Fibroblast of villous mesenchyme (primary cell): ENCODE results near the gene KRT38. TPM values are rescaled to one million over a fixed set of nuclear protein-coding genes. Genes with fewer than 3 reads are reported as not detected.

Experiments
- small RNA-seq: library from RNA; depleted of rRNA; stranded (forward); fragments of <200 nt; gene quantifications from one replicate; pipeline ENCODE3, GENCODE V24; 2012
- total RNA-seq: library from RNA; depleted of rRNA; stranded (reverse); fragments of >200 nt; gene quantifications from 2 replicates; pipeline ENCODE4 v1.2.3, GENCODE V29; 2012

KRT38 gene
- total RNA-seq, 1 donor: under 0.01 TPM

Small RNAs within 50 kb of the gene (small RNA-seq; reads per million reads assigned to genes)
- gene RNU2-32P: 16.0 reads per million, percentile 92 among the genes with 10 or more reads in this experiment

Other genes starting within 250 kb of the KRT38 start
- not detected in 2 replicates for gene KRTAP9-2, start 214.3 kb downstream of the KRT38 start, total RNA-seq
- gene KRTAP9-3, start 208.5 kb downstream of the KRT38 start, total RNA-seq: not detected in 2 replicates
- not detected in 2 replicates for gene KRTAP9-8, start 203.0 kb downstream of the KRT38 start, total RNA-seq
- gene KRTAP9-4, start 191.3 kb downstream of the KRT38 start, total RNA-seq: not detected in 2 replicates
- gene KRTAP9-9, start 185.6 kb downstream of the KRT38 start, total RNA-seq: not detected in 2 replicates
- not detected in 2 replicates for gene KRTAP9-6, start 175.6 kb downstream of the KRT38 start, total RNA-seq
- not detected in 2 replicates for gene KRTAP9-7, start 165.3 kb downstream of the KRT38 start, total RNA-seq
- not detected in 2 replicates for gene KRTAP29-1, start 138.1 kb downstream of the KRT38 start, total RNA-seq
- gene KRTAP16-1, start 131.7 kb downstream of the KRT38 start, total RNA-seq: not detected in 2 replicates
- not detected in 2 replicates for gene KRTAP17-1, start 125.3 kb downstream of the KRT38 start, total RNA-seq
- not detected in 2 replicates for gene KRT33A, start 90.2 kb downstream of the KRT38 start, total RNA-seq
- under 0.01 and 0.32 TPM in 2 replicates for gene KRT33B, start 71.2 kb downstream of the KRT38 start, total RNA-seq
- gene KRT34, start 58.7 kb downstream of the KRT38 start, total RNA-seq: 26.7 and 28.9 TPM in 2 replicates
- gene KRT31, start 43.4 kb downstream of the KRT38 start, total RNA-seq: not detected in 2 replicates
- not detected in 2 replicates for gene KRT37, start 16.4 kb downstream of the KRT38 start, total RNA-seq
- not detected in 2 replicates for gene KRT32, start 26.4 kb upstream of the KRT38 start, total RNA-seq
- gene KRT35, start 40.2 kb upstream of the KRT38 start, total RNA-seq: not detected in 2 replicates
- gene KRT36, start 48.9 kb upstream of the KRT38 start, total RNA-seq: under 0.01 TPM in 2 replicates
- not detected in 2 replicates for gene KRT13, start 64.6 kb upstream of the KRT38 start, total RNA-seq
- 0.43 and 1.3 TPM in 2 replicates for gene KRT15, start 77.9 kb upstream of the KRT38 start, total RNA-seq
- gene KRT19, start 87.3 kb upstream of the KRT38 start, total RNA-seq: 579 and 604 TPM in 2 replicates
- gene KRT9, start 131.1 kb upstream of the KRT38 start, total RNA-seq: not detected in 2 replicates
- not detected in 2 replicates for gene KRT14, start 145.9 kb upstream of the KRT38 start, total RNA-seq
- not detected in 2 replicates for gene KRT16, start 171.8 kb upstream of the KRT38 start, total RNA-seq
- 6.1 and 14.7 TPM in 2 replicates for gene KRT17, start 183.6 kb upstream of the KRT38 start, total RNA-seq
- 82.5 and 85.5 TPM in 2 replicates for gene EIF1, start 247.9 kb upstream of the KRT38 start, total RNA-seq